ENCODE measurements around the gene HSPA12B. TPM values are rescaled to one million over a fixed set of nuclear protein-coding genes. Genes with fewer than 3 reads are reported as not detected.

The HSPA12B gene
- total and polyA plus RNA-seq, 2 donors (not counting 3 experiments of a cell fraction or from before 2014, with no cell fraction given) = 3.7 to 6.6 TPM

- peaks cover 8 to 19% of the 10 kb centered on the region in 2 experiments for H3K27me3 ChIP-seq (ENCODE audit: control insufficient read depth in 2 of 2, insufficient read depth in 2 of 2, low read length in 2 of 2)
- no peak for TF ChIP-seq MYC (IDR thresholded peaks at IDR 0.05; ENCODE audit: low read depth, low read length)
- intact Hi-C loops (cut with micrococcal nuclease) = no loop called here
- H3K4me3 ChIP-seq (replicated peaks in 1 of 3; ENCODE audit: insufficient read depth in 1 of 3, low read depth in 1 of 3, low read length in 3 of 3) = no peak overlapping the region
- ChIA-PET CTCF (interaction anchor here (0.9 to 3.3 kb wide), 7 partner anchors 10 to 102 kb away, joined by 3 to 34 read pairs (median 7); partner anchors contain the start of gene ADISSP), POLR2A (no interaction called here)
- H3K79me2 ChIP-seq (ENCODE audit: control insufficient read depth, insufficient read depth, low read length) = peaks cover 10% of the 10 kb centered on the region
- no peak for DNase-seq (ENCODE audit: low read depth, low spot score)
- no peak overlapping the region for H2AFZ ChIP-seq (ENCODE audit: low read depth, low read length)
- BruUV-seq (replicated peaks) = no TSS peak
- peaks cover 15% of the 10 kb centered on the region for H3K4me1 ChIP-seq (ENCODE audit: control insufficient read depth, extremely low read depth, insufficient read depth, low read length)
- no peaks in the 10 kb centered on the region for H3K36me3 ChIP-seq (ENCODE audit: control insufficient read depth in 2 of 2, extremely low read depth in 1 of 2, insufficient read depth in 2 of 2, low read length in 2 of 2)
- H3K9me1 ChIP-seq (replicated peaks; ENCODE audit: control insufficient read depth, extremely low read depth, insufficient read depth, low read length) = no peaks in the 10 kb centered on the region
- no peaks in the 10 kb centered on the region for H4K20me1 ChIP-seq (replicated peaks; ENCODE audit: control insufficient read depth, extremely low read depth, insufficient read depth, low read length)
- no peak overlapping the region for H3K9ac ChIP-seq (replicated peaks; ENCODE audit: extremely low read depth, insufficient read depth, low read length)
- no peak overlapping the region for H3K27ac ChIP-seq (ENCODE audit: insufficient read depth, low read depth, low read length)
- dilution Hi-C loops (cut with MboI; ENCODE audit: extremely low pct_ligation_motif_present, low sequenced_read_pairs) = no loop called here
- no peak for FAIRE-seq
- no peak overlapping the region for H3K4me2 ChIP-seq (ENCODE audit: insufficient read depth, low read length)
- H3K9me3 ChIP-seq (replicated peaks; ENCODE audit: control insufficient read depth, insufficient read depth, low read length) = no peaks in the 10 kb centered on the region
Observed at GRCh38 chr20:3778976-3779375, 46.5 kb downstream of the HSPA12B start.

GRCh38 chr20:3781153-3781910 is 48.8 kb downstream of the HSPA12B start, which contains the start of gene SPEF1:
TSS of gene SPEF1 (minus strand) at chr20:3781448. CDS start at chr20:3781287, 161 bp downstream.
- H3K9ac ChIP-seq (replicated peaks; ENCODE audit: extremely low read depth, insufficient read depth, low read length) = no peak within 1 kb of the TSS
- dilution Hi-C loops (cut with MboI; ENCODE audit: extremely low pct_ligation_motif_present, low sequenced_read_pairs) (no loop called here), intact Hi-C loops (cut with micrococcal nuclease) (loop anchor here (1.0 kb wide), 4 partner anchors 13 to 105 kb away; no protein-coding TSS in a partner anchor)
- no peak within 1 kb of the TSS for H3K27ac ChIP-seq (ENCODE audit: insufficient read depth, low read depth, low read length)
- no peak within 1 kb of the TSS for H2AFZ ChIP-seq (ENCODE audit: low read depth, low read length)
- peaks cover 28% of the 10 kb centered on the region for H3K4me1 ChIP-seq (ENCODE audit: control insufficient read depth, extremely low read depth, insufficient read depth, low read length)
- DNase-seq (ENCODE audit: low read depth, low spot score) (peak; percentile 90), FAIRE-seq (peak; percentile 99)
- H3K36me3 ChIP-seq (ENCODE audit: control insufficient read depth in 2 of 2, extremely low read depth in 1 of 2, insufficient read depth in 2 of 2, low read length in 2 of 2) = peaks cover 0 to 5% of the 10 kb centered on the region in 2 experiments
- H3K27me3 ChIP-seq (ENCODE audit: control insufficient read depth in 2 of 2, insufficient read depth in 2 of 2, low read length in 2 of 2) = peaks cover 8 to 19% of the 10 kb centered on the region in 2 experiments
- TF ChIP-seq POLR2AphosphoS5 (IDR thresholded peaks at IDR 0.05; ENCODE audit: insufficient read depth, low read depth, low read length) (peak; percentile 72), CTCF (IDR thresholded peaks at IDR 0.05; ENCODE audit: extremely low read depth in 1 of 2, insufficient read depth in 1 of 2, low read depth in 1 of 2, low read length in 2 of 2) (peak; percentile 42 to 56), FOS (IDR thresholded peaks at IDR 0.05; ENCODE audit: borderline replicate concordance, insufficient read depth, low read length) (no peak), MAX (IDR thresholded peaks at IDR 0.05; ENCODE audit: insufficient read depth, insufficient read length) (peak; percentile 34), GATA2 (IDR thresholded peaks at IDR 0.05; ENCODE audit: insufficient read depth, insufficient read length, low read depth, low read length) (no peak), POLR2A (IDR thresholded peaks at IDR 0.05; ENCODE audit: low read depth, low read length) (peak; percentile 68), JUN (IDR thresholded peaks at IDR 0.05; ENCODE audit: borderline replicate concordance, insufficient read depth, insufficient read length, low read depth) (no peak), EZH2 (IDR thresholded peaks at IDR 0.05; ENCODE audit: borderline replicate concordance, low read depth, low read length, severe bottlenecking) (no peak), MYC (IDR thresholded peaks at IDR 0.05; ENCODE audit: low read depth, low read length) (no peak)
- H4K20me1 ChIP-seq (replicated peaks; ENCODE audit: control insufficient read depth, extremely low read depth, insufficient read depth, low read length) = no peaks in the 10 kb centered on the region
- H3K9me3 ChIP-seq (replicated peaks; ENCODE audit: control insufficient read depth, insufficient read depth, low read length) = no peaks in the 10 kb centered on the region
- H3K79me2 ChIP-seq (ENCODE audit: control insufficient read depth, insufficient read depth, low read length) = peaks cover 31% of the 10 kb centered on the region
- BruUV-seq (replicated peaks) = no TSS peak
- H3K4me3 ChIP-seq (replicated peaks in 1 of 3; ENCODE audit: insufficient read depth in 1 of 3, low read depth in 1 of 3, low read length in 3 of 3) = peak within 1 kb of the TSS in 2 of 3 experiments; percentile 3 to 17
- CTCF ChIA-PET = interaction anchor here (0.6 to 2.0 kb wide), 20 partner anchors 13 to 304 kb away, joined by 3 to 32 read pairs (median 5); partner anchors contain the start of genes ADAM33, ADISSP, AP5S1 and CDC25B
- peak within 1 kb of the TSS; percentile 19 for H3K4me2 ChIP-seq (ENCODE audit: insufficient read depth, low read length)
- POLR2A ChIA-PET = interaction anchor here (0.5 to 0.7 kb wide), 2 partner anchors 15 to 73 kb away, joined by 3 to 4 read pairs; partner anchors contain the start of gene CDC25B
- no peaks in the 10 kb centered on the region for H3K9me1 ChIP-seq (replicated peaks; ENCODE audit: control insufficient read depth, extremely low read depth, insufficient read depth, low read length)
